GM21515 (cell line): ENCODE measurements around the gene NTMT1.
"Not testable (repeated sequence)": the region's sequence is repeated elsewhere in the genome, so short reads cannot be mapped to it uniquely, and the experiment has no call there.

Source experiments
- ATAC-seq: cut with Tn5 transposase; IDR thresholded peaks from one replicate; pipeline ENCODE4 v1.9.1; 2021; ENCODE audit not compliant: unreplicated experiment

The NTMT1 gene

DNA sequence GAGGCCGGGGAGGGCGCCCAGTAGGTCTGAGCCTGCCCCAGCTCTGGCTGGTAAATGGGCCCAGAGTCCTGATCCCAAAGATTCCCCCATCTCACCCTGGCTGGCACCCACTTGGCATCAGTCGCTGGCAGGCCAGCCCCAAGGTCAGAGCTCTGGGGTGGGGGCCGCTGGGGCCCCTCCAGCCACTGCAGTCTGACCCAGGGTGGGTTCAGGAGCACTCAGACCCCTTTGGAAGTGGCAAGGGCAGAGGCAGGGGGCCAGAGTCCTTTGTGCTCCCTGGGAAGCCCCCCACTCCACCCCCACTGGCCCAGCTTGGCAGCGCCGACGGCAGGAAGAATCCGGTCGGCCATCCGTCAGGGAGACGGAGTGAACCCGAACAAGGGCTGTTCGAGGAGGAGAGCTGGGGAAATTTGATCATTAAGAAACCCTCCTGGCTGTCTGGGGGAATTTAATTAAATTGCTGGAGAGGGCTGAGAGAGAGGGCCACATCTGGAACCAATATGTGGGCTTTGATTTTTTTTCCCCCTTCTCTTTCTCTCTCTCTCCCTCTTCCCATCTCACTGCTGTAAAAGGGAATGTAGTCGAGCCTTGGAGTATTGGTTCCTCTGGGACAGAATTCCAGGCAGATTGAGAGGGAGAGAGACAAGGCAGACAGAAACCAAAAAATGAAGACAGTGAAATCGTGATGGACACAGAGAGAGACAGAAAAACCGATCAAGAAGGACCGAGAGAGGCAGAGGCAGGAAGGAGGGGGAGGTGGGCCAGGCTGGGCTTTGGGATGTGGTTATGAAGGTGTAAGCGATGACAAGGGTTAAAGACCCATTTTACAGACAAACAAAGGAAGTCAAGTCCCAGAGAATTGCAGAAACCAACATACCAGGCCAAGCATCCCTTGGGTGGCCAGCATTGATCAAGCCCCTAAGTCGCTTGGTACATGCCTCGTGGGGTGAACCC lies 24.0 kb downstream of the NTMT1 start:
- ATAC-seq: no peak

GRCh38 chr9:129650680-129651235 lies 24.8 kb downstream of the NTMT1 start:
- no peak for ATAC-seq

- no peak for ATAC-seq
These were observed 28.0 kb downstream of the NTMT1 start for GRCh38 chr9:129653823-129654553.

- no peak for ATAC-seq
These were observed 28.6 kb downstream of the NTMT1 start for GRCh38 chr9:129654554-129655040.

- no peak for ATAC-seq
These were observed 29.2 kb downstream of the NTMT1 start for GRCh38 chr9:129655154-129655553.

- no peak for ATAC-seq
These were observed 29.7 kb downstream of the NTMT1 start for GRCh38 chr9:129655696-129656095.

DNA sequence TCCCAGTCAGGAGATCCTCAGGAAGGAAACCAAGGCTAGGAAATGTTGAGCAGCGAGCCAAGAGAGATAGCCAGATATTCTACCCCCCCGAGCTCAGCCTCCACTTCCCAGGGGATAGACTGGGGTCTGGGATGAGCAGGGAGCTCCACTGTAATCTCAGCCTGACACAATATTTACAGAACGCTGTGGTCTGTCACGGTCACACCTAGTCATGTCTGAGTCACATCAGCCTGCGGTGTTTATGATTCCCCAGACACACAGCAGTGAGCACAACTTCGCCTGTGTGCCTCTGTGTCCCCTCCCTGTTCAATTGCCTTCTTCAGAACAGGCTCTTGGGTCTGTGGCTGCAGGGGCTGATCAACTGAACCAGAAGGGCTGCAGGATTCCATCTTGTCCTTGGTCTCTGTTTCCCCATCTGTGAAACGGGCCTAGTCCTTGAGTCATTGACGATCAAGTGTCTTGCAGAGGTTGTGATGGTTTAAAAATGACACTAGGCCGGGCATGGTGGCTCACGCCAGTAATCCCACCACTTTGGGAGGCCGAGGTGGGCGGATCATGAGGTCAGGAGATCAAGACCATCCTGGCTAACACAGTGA lies 30.9 kb downstream of the NTMT1 start:
- ATAC-seq: no peak

- no peak for ATAC-seq
These were observed 35.1 kb downstream of the NTMT1 start for GRCh38 chr9:129661029-129661428.

DNA sequence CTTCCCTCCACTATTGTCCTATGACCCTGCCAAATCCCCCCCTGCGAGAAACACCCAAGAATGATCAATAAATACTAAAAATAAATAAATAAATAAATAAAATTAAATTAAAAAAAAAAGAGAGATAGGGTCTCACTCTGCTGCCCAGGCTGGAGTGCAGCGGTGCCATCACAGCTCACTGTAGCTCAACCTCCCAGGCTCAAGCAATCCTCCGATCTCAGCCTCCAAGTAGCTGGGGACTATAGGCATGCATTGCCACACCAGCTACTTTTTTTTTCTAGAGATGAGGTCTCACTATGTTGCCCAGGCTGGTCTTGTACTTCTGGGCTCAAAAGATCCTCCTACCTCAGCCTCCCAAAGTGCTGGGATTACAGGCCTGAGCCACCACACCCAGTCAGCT lies 36.3 kb downstream of the NTMT1 start:
- ATAC-seq: not testable (repeated sequence)

GRCh38 chr9:129664746-129665388 lies 38.9 kb downstream of the NTMT1 start:
- no peak for ATAC-seq

DNA sequence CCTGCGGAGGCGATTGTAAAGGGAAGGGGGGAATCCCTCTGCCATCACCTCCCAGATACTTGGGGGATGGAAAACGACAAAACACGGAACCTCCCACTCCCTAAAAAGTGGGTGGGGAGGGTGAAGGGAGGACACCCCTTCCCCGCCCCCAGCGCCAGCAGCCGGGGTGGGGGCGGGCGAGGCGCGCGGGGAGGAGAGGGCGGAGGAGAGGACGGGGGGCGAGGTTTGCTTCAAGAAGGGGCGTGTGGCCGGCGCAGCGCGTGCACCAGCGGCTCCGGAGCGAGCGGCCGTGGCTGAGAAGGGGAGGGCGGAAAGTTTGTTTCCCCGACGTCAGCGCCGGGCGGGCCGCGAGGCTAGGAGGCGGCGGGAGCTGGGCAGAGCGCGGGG lies 39.4 kb downstream of the NTMT1 start, which contains the start of gene PRRX2:
Gene PRRX2 (plus strand): TSS at position 259 of the 387 bp plus-strand sequence. CDS start 221 bp downstream, outside the sequence.
- no peak for ATAC-seq

GRCh38 chr9:129665814-129666520 lies 40.0 kb downstream of the NTMT1 start:
- no peak for ATAC-seq

DNA sequence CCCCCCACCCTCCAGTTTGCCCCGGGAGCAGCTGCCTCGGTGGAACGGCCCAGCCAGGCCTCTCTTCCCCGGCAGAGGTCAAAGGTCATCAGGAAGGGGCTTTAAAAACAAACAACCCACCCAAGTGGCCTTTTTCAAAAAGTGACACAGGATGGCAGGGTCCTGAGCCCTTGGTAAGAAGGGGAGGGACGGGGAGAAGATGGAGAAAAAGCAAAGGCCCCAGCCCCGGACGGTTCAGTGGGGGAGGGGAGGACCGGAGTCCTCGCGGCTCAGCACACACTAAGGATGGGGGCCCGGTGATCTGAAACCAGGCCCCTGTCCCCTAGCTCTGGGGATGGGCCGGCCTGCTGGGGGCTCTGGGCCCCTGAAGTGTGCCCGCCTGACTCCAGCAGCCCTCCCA lies 40.6 kb downstream of the NTMT1 start:
- ATAC-seq: no peak

DNA sequence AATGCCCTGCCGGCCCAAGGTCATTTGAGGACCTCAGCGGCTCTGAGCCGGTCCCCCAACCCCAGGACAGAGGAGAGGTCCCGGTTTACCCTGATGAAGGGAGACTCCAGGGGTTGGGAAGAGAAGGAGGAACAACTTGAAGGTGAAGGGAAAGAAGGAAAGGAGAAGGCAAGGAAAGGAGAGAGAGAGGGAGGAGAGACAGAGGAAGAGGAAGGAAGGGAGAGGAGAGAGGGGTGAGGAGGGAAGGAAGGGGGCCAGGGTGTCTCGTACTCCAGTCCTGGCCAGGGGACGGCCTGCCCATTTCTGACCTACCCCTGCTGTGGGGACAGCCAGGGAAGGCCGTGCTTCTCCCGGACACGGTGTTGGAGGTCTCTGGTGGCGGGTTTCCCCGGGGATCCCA lies 41.4 kb downstream of the NTMT1 start:
- no peak for ATAC-seq

GRCh38 chr9:129667850-129668249 lies 41.9 kb downstream of the NTMT1 start:
- no peak for ATAC-seq

- ATAC-seq: no peak
These were observed 43.3 kb downstream of the NTMT1 start for GRCh38 chr9:129669141-129669718.

GRCh38 chr9:129669946-129670345 lies 44.0 kb downstream of the NTMT1 start:
- no peak for ATAC-seq

DNA sequence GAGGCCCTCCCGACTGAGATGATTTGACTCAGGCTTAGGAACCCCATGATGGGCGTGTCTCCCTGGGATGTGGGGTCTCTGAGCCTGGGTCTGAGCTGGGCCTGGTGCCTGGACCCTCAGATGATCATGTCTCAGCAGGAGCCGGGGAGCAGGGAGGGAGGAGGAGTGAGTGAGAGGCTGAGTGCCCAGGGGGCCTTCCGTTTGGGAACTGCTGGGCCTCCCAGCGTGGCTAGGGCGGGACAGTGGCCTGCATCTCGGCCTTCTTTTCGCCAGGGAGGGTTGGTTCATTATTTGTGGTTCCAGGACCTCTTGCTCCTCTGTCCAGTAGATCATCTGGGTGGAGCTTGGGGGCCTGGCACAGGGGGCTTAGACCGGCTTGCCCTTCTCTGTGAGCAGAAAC lies 45.1 kb downstream of the NTMT1 start:
- ATAC-seq: no peak

DNA sequence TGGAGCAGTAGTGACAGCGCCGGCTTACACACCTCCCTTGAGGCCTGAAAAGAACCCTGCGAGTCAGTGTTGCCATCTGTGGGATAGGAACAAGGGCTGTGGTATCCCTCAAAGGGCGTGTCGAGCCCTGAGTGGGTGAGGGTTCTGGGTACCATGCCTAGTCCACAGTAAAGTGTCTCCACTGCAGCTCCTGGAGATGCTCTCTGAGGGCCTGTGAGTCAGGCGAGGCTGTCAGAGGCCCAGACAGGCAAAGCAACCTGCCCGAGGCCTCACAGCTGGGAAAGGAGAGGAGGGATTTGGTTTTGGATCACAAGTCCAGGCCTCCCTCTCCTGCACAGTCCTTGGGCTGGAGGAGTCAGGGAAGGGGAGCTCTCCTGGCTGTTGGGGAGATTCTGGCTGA lies 45.6 kb downstream of the NTMT1 start:
- no peak for ATAC-seq

DNA sequence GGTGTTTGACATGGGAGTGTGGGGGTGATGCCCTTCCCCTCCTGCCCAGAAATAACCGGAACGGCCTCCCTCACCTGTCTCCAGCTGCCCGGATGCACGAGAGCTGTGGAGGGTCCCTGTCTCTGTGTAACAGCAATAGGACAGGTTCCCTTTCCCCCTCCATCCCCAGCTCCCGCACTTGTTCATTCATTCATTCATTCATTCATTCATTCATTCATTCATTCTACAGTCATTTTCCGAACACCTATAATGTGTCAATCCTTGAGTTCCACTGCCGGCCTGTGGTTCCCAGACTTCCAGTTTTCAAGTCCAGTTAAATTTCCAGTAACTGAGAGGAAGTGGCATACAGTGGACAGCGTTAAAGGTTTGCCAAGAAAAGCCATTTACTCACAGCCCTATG lies 46.7 kb downstream of the NTMT1 start:
- ATAC-seq: no peak
